Epithelial cell of esophagus (primary cell): Measurements from ENCODE around the gene RASSF3.

Experiments
- DNase-seq: peaks from one replicate; pipeline ENCODE4 v3.0.0; 2010; ENCODE audit warnings: low read depth
- H3K4me3 ChIP-seq: 2 replicates; pipeline ENCODE4 v1.5.1; 2011; ENCODE audit warnings: mild to moderate bottlenecking, low read length, control low read depth
- TF ChIP-seq, protein P1 (sequence below): IDR thresholded peaks from 2 replicates; pipeline ENCODE4 v1.5.1; 2011; ENCODE audit warnings: low read depth, mild to moderate bottlenecking, low read length, control low read depth, inconsistent platforms; ENCODE audit not compliant: insufficient read depth; ENCODE audit errors: missing control alignments

The RASSF3 gene

GRCh38 chr12:64595863-64596793 is 14.2 kb upstream of the RASSF3 start:
- no peak for DNase-seq
- H3K4me3 ChIP-seq: no peak overlapping the region
- TF ChIP-seq, protein P1, sequence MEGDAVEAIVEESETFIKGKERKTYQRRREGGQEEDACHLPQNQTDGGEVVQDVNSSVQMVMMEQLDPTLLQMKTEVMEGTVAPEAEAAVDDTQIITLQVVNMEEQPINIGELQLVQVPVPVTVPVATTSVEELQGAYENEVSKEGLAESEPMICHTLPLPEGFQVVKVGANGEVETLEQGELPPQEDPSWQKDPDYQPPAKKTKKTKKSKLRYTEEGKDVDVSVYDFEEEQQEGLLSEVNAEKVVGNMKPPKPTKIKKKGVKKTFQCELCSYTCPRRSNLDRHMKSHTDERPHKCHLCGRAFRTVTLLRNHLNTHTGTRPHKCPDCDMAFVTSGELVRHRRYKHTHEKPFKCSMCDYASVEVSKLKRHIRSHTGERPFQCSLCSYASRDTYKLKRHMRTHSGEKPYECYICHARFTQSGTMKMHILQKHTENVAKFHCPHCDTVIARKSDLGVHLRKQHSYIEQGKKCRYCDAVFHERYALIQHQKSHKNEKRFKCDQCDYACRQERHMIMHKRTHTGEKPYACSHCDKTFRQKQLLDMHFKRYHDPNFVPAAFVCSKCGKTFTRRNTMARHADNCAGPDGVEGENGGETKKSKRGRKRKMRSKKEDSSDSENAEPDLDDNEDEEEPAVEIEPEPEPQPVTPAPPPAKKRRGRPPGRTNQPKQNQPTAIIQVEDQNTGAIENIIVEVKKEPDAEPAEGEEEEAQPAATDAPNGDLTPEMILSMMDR: no peak

- DNase-seq: no peak
- H3K4me3 ChIP-seq: no peak overlapping the region
- TF ChIP-seq, protein P1: no peak
These were observed 11.5 kb upstream of the RASSF3 start for GRCh38 chr12:64598831-64599230.

DNA sequence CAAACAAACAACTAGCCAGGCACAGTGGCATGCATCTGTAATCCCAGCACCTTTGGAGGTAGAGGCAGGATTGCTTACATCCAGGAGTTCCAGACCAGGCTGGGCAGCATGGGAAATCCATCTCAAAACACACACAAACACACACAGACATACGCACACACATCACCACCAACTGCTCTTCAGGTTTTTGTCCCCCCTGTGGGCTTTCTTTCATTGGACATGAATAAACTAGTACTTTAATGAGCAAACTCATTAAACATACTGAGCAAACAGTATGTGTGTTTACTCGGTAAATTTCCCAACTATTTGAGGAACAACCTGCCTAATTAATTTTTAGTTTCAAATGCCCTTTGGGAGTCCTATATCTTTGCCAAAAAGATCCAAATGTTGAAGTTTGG is 10.1 kb upstream of the RASSF3 start:
- no peak overlapping the region for H3K4me3 ChIP-seq
- DNase-seq: no peak
- TF ChIP-seq, protein P1: no peak

GRCh38 chr12:64603183-64603841 is 7.0 kb upstream of the RASSF3 start:
- TF ChIP-seq, protein P1: no peak
- no peak overlapping the region for H3K4me3 ChIP-seq
- no peak for DNase-seq

GRCh38 chr12:64608901-64609535 is 1.3 kb upstream of the RASSF3 start:
- peak overlapping the region; percentile 65 for H3K4me3 ChIP-seq
- TF ChIP-seq, protein P1: peak; percentile 27
- DNase-seq: peak; percentile 86

GRCh38 chr12:64609536-64610078 is 688 bp upstream of the RASSF3 start:
- peak overlapping the region; percentile 65 for H3K4me3 ChIP-seq
- DNase-seq: no peak
- TF ChIP-seq, protein P1: no peak
